ENCODE measurements around the gene CLTC. TPM values are rescaled to one million over a fixed set of nuclear protein-coding genes. Genes with fewer than 3 reads are reported as not detected.

The CLTC gene
- total RNA-seq, 2 donors from 2014 or later = 156 to 184 TPM

GRCh38 chr17:59695945-59696681, 76.4 kb downstream of the CLTC start:
- DNase-seq (ENCODE audit: low spot score in 2 of 2) = no peak
- Mint-ChIP-seq H3K27ac (peak overlapping the region; percentile 28 to 48), H3K9me3 (no peaks in the 10 kb centered on the region), H3K36me3 (peaks cover 27 to 35% of the 10 kb centered on the region in 2 donors)
- ATAC-seq = no peak

- DNase-seq (ENCODE audit: low spot score in 2 of 2) (no peak), ATAC-seq (no peak)
- Mint-ChIP-seq H3K36me3 (peaks cover 27 to 35% of the 10 kb centered on the region in 2 donors), H3K9me3 (no peaks in the 10 kb centered on the region), H3K27ac (peak overlapping the region in 1 of 2 donors; percentile 28)
Measured at GRCh38 chr17:59696682-59697277, 77.1 kb downstream of the CLTC start.

DNA sequence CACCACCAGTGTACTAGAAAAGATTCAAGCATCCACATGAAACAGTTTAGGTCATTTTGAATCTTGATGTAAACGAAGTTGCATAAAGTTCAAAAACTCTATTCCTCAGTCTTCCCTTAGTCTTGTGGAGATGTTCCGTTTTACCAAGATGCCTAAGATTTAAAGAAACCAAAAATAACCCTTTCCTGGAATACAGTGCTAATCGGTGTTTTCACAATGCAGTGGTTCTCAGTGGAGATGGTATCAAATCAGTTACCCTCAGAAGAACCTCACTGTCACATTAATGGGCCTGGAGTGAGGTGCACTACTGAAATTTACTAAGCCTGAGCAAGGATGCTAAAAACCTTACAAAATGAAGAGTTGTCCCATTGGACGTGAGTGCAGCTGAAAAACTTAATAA, 78.4 kb downstream of the CLTC start:
- peak overlapping the region in 1 of 2 donors; percentile 51 for H3K27ac Mint-ChIP-seq
- DNase-seq (ENCODE audit: low spot score in 2 of 2) (no peak), ATAC-seq (no peak)
- peaks cover 27 to 35% of the 10 kb centered on the region in 2 donors for H3K36me3 Mint-ChIP-seq
- H3K9me3 Mint-ChIP-seq = no peaks in the 10 kb centered on the region

- ATAC-seq (no peak), DNase-seq (ENCODE audit: low spot score in 2 of 2) (no peak)
- H3K27ac Mint-ChIP-seq = peak overlapping the region; percentile 51 to 92
- H3K36me3 Mint-ChIP-seq = peaks cover 30 to 40% of the 10 kb centered on the region in 2 donors
- no peaks in the 10 kb centered on the region for H3K9me3 Mint-ChIP-seq
Measured at GRCh38 chr17:59699218-59699617, 79.5 kb downstream of the CLTC start.

GRCh38 chr17:59699786-59700185, 80.1 kb downstream of the CLTC start:
- DNase-seq (ENCODE audit: low spot score in 2 of 2) (no peak), ATAC-seq (no peak)
- Mint-ChIP-seq H3K36me3 (peaks cover 31 to 43% of the 10 kb centered on the region in 2 donors), H3K27ac (peak overlapping the region; percentile 51 to 81), H3K9me3 (no peaks in the 10 kb centered on the region)

GRCh38 chr17:59702304-59702703, 82.6 kb downstream of the CLTC start:
- H3K27ac Mint-ChIP-seq = peak overlapping the region in 1 of 2 donors; percentile 8
- peaks cover 45 to 61% of the 10 kb centered on the region in 2 donors for H3K36me3 Mint-ChIP-seq
- DNase-seq (ENCODE audit: low spot score in 2 of 2) (no peak), ATAC-seq (no peak)
- no peaks in the 10 kb centered on the region for H3K9me3 Mint-ChIP-seq

- peak; percentile 98 to 99 for ATAC-seq
- peaks cover 31 to 38% of the 10 kb centered on the region in 2 donors for H3K36me3 Mint-ChIP-seq
Measured at GRCh38 chr17:59707149-59707970, 87.7 kb downstream of the CLTC start, which contains the start of the genes PTRH2 and VMP1. TSS of gene PTRH2 (minus strand) at chr17:59707430. CDS start at chr17:59697978, 9,452 bp downstream. TSS of gene VMP1 (plus strand) at chr17:59707654. CDS start at chr17:59731447, 23,793 bp downstream.

GRCh38 chr17:59707971-59708430, 88.3 kb downstream of the CLTC start:
- Mint-ChIP-seq H3K36me3 (peaks cover 31 to 38% of the 10 kb centered on the region in 2 donors), H3K9me3 (no peaks in the 10 kb centered on the region), H3K27ac (peak overlapping the region; percentile 97 to 99)
- DNase-seq (ENCODE audit: low spot score in 2 of 2) = no peak
- ATAC-seq = no peak

More at GRCh38 chr17:59707149-59707970, 87.7 kb downstream of the CLTC start, which contains the start of the genes PTRH2 and VMP1:
- peak within 1 kb of the TSS; percentile 97 to 99 for H3K27ac Mint-ChIP-seq
- peak; percentile 89 to 97 for DNase-seq (ENCODE audit: low spot score in 2 of 2)
- H3K9me3 Mint-ChIP-seq = no peaks in the 10 kb centered on the region

GRCh38 chr17:59711936-59712335, 92.2 kb downstream of the CLTC start:
- no peaks in the 10 kb centered on the region for H3K9me3 Mint-ChIP-seq
- DNase-seq (ENCODE audit: low spot score in 2 of 2) = no peak
- no peak for ATAC-seq
- no peak overlapping the region for H3K27ac Mint-ChIP-seq
- peaks cover 14 to 17% of the 10 kb centered on the region in 2 donors for H3K36me3 Mint-ChIP-seq

GRCh38 chr17:59712862-59713261, 93.2 kb downstream of the CLTC start:
- ATAC-seq (no peak), DNase-seq (ENCODE audit: low spot score in 2 of 2) (no peak)
- Mint-ChIP-seq H3K36me3 (peaks cover 5 to 7% of the 10 kb centered on the region in 2 donors), H3K9me3 (no peaks in the 10 kb centered on the region), H3K27ac (peak overlapping the region in 1 of 2 donors; percentile 0)

DNA sequence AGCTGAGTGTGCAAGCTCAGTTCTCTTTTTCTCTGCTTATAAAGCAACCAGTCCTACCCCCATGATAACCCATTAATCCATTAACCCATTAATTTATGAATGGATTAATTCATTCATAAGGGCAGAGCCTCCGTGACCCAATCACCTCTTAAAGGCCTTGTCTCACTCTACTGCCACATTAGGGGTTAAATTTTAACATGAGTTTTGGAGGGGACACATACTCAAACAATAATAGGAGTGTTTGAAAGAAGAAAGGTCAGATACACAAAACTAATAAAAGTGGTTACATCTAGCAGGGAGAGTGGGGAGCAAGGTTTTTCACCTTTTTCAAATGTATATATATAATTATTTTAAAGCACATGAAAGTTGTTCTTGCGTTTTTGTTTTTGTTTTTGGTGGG, 94.6 kb downstream of the CLTC start:
- ATAC-seq (no peak), DNase-seq (ENCODE audit: low spot score in 2 of 2) (no peak)
- Mint-ChIP-seq H3K36me3 (peaks cover 0 to 10% of the 10 kb centered on the region in 2 donors), H3K9me3 (no peaks in the 10 kb centered on the region), H3K27ac (no peak overlapping the region)

DNA sequence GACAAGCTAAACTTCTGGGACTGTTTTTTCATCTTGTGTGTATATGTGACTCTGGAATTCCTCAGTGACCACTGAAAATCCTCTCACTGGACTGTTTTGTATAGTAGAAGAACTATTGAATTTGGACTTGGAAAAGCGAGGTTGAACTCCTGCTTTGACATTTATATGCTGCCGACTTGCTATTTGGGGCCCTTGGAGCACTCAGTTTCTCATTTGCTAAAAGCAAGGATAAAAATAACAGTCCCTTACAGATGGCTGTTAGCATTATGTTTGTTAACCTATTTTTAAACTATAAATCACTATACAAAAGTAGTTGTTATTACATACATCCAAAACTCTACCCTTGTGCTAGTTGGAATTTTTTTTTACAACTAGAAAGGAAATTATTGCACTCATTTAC, 96.7 kb downstream of the CLTC start:
- DNase-seq (ENCODE audit: low spot score in 2 of 2) (no peak), ATAC-seq (no peak)
- Mint-ChIP-seq H3K27ac (no peak overlapping the region), H3K9me3 (no peaks in the 10 kb centered on the region), H3K36me3 (peaks cover 0 to 15% of the 10 kb centered on the region in 2 donors)

DNA sequence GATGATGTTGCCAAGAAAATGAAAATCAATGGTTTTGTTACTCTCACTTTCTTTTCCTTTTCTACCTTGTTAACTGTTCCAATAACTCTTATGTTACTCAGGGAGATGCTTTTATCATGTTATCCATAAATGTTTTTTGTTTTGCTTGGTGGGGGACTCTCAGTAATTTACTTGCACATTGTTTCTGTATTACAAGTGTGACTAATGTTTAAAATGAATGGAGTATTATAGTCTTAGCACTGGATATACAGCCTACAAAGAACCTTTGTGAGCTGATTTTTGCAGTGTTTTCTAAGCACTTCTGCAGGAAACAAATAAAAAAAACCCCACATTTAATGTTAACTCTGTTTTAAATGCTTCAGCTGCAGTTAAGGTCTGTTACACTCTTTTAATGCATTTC, 99.8 kb downstream of the CLTC start:
- DNase-seq (ENCODE audit: low spot score in 2 of 2) = no peak
- no peak for ATAC-seq
- Mint-ChIP-seq H3K27ac (no peak overlapping the region), H3K9me3 (no peaks in the 10 kb centered on the region), H3K36me3 (peaks cover 0 to 21% of the 10 kb centered on the region in 2 donors)

DNA sequence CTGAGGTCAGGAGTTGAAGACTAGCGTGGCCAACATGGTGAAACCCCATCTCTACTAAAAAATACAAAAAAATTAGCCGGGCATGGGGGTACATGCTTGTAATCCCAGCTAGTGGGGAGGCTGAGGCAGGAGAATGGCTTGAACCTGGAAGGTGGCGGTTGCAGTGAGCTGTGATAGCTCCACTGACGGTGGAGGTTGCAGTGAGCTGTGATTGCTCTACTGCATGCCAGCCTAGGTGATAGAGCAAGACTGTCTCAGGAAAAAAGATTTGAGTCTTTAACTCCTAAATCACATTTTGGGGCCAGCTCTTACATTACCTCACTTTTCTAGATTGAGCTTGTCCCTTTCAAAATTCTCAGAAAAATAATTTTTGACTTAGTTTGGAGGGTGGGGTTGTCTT, 102.9 kb downstream of the CLTC start:
- DNase-seq (ENCODE audit: low spot score in 2 of 2) (no peak), ATAC-seq (no peak)
- Mint-ChIP-seq H3K36me3 (peaks cover 0 to 21% of the 10 kb centered on the region in 2 donors), H3K27ac (peak overlapping the region in 1 of 2 donors; percentile 12), H3K9me3 (no peaks in the 10 kb centered on the region)

- DNase-seq (ENCODE audit: low spot score in 2 of 2) (no peak), ATAC-seq (no peak)
- peak overlapping the region in 1 of 2 donors; percentile 12 for H3K27ac Mint-ChIP-seq
- peaks cover 0 to 21% of the 10 kb centered on the region in 2 donors for H3K36me3 Mint-ChIP-seq
- H3K9me3 Mint-ChIP-seq = no peaks in the 10 kb centered on the region
Measured at GRCh38 chr17:59723041-59723440, 103.3 kb downstream of the CLTC start.

GRCh38 chr17:59723607-59724006, 103.9 kb downstream of the CLTC start:
- DNase-seq (ENCODE audit: low spot score in 2 of 2) (no peak), ATAC-seq (no peak)
- peaks cover 0 to 17% of the 10 kb centered on the region in 2 donors for H3K36me3 Mint-ChIP-seq
- H3K27ac Mint-ChIP-seq = no peak overlapping the region
- no peaks in the 10 kb centered on the region for H3K9me3 Mint-ChIP-seq
